Hepatocyte (in vitro differentiated cells): ENCODE measurements around the gene SMIM44.

ENCODE experiments used
- EZH2 ChIP-seq: fragments of 200-600 bp; sonication (generic); IDR thresholded peaks from 2 replicates; pipeline ENCODE4 v1.6.1; 2016; ENCODE audit warnings: antibody characterized with exemption, mild to moderate bottlenecking, borderline replicate concordance
- EZH2phosphoT487 ChIP-seq: fragments of 200-600 bp; sonication (generic); IDR thresholded peaks from one replicate; pipeline ENCODE4 v1.6.1; 2018; ENCODE audit warnings: antibody characterized with exemption, mild to moderate bottlenecking, low read depth, moderate library complexity; ENCODE audit not compliant: unreplicated experiment, severe bottlenecking
- TF ChIP-seq, protein P1 (sequence below): fragments of 200-600 bp; sonication (generic); IDR thresholded peaks from 2 replicates; pipeline ENCODE4 v1.5.1; 2016; ENCODE audit warnings: antibody characterized with exemption, mild to moderate bottlenecking; ENCODE audit not compliant: poor library complexity

DNA sequence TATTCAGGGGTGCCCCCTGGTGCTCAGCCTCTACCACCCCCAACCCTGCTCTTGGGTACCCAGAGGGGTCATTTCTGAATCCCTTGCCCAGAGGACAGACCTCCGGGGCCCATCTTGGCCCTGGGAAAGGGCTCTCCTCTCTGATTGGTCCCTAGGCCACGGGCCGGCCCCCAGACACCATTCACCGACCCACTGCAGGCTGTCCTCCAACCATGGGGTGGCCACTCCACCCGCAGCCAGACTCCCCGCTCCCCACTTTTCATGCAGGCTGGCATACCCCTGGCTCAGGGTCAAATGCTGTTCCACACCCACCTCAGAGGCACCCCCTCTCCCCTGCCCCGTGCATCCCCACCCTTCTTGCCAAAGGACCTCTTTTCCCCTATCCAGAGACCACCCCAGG is 17.7 kb downstream of the SMIM44 start:
- TF ChIP-seq, protein P1, sequence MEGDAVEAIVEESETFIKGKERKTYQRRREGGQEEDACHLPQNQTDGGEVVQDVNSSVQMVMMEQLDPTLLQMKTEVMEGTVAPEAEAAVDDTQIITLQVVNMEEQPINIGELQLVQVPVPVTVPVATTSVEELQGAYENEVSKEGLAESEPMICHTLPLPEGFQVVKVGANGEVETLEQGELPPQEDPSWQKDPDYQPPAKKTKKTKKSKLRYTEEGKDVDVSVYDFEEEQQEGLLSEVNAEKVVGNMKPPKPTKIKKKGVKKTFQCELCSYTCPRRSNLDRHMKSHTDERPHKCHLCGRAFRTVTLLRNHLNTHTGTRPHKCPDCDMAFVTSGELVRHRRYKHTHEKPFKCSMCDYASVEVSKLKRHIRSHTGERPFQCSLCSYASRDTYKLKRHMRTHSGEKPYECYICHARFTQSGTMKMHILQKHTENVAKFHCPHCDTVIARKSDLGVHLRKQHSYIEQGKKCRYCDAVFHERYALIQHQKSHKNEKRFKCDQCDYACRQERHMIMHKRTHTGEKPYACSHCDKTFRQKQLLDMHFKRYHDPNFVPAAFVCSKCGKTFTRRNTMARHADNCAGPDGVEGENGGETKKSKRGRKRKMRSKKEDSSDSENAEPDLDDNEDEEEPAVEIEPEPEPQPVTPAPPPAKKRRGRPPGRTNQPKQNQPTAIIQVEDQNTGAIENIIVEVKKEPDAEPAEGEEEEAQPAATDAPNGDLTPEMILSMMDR, result no peak
- no peak for TF ChIP-seq EZH2
- no peak for TF ChIP-seq EZH2phosphoT487
